ENCODE data around the gene IL6R.

IL6R gene

DNA sequence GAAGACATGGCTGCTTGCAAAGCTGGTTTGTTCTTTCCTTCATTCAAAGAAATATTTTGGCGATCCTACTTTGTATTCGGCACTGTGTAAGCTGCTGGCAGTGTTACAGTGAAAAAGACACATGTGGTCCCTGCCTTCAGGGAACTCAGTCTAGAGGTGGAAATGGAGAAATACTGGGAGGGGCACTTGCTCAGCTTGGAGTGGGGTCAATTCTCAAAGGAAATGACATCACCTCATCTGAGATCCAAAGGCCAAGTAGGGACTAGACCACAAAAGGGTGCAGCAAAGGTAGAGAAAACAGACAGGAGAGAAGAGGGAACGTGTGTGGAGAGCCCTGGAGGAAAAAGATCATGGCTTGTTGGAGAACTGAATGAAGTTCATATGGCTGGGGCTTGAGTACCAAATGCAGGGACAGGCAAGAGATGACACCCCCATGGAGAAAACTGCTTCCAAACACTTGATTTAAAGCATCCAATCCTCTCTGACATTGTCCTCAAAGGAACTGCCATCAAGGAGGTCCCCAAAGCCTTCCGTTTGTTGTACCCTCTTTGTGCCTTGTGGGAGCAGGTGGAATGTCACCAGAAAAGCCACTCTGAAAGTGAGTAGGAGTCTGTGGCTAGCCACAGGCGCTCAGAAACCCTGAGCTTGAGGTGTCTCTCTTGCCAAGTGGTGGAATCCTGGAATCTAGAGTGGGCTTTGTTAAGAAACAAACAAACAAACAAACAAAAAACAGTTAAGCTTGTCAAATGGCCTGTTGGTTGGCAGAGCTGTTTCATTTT lies 48.6 kb downstream of the IL6R start:
- no peak for FAIRE-seq

DNA sequence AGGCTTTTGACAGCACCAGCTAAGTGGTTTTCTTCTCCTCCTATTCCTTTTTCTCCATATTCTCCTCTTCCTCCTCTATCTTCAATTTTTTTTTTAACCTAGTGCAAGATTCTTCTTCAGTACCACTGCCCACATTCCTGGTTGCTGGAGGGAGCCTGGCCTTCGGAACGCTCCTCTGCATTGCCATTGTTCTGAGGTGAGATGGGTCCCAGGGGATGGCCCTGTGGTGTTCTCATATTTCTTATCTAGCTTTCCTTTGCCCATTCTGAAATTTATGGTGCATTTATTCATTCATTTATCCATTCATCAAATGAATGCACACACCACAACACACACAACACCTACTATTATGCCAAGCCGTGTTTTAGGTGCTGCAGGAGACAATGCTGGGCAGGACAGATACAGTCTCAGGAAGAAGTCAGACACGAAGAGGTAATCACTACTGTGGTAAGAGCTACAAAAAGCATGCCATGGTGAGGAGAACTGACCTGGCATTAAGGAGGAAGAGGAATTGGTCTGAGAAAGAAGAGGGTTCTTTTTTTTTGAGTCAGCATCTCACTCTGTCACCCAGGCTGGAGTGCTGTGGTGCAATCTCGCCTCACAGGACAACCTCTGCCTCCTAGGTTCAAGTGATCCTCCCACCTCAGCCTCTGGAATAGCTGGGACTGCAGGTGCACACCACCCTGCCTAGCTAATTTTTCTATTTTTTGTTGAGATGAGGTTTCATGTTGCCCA lies 49.4 kb downstream of the IL6R start:
- no peak for FAIRE-seq

DNA sequence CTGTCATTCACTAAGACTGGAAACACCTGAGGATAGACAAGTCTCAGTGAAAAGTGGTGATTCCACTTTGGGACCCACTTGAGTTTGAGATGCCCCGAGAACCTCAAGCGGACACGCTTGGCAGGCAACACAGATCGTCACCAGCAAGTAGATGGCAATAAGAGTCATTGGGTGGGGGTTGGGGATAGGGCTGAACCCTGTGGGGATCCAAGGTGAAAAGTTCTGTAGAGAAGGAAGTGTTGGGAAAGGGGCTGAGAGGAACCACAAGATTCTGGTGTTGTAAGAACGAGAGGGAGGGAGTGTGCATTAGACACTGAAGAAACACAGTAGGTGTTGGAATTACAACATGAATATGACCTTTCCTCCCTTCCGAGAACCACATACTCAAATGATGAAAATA lies 51.5 kb downstream of the IL6R start:
- no peak for FAIRE-seq

DNA sequence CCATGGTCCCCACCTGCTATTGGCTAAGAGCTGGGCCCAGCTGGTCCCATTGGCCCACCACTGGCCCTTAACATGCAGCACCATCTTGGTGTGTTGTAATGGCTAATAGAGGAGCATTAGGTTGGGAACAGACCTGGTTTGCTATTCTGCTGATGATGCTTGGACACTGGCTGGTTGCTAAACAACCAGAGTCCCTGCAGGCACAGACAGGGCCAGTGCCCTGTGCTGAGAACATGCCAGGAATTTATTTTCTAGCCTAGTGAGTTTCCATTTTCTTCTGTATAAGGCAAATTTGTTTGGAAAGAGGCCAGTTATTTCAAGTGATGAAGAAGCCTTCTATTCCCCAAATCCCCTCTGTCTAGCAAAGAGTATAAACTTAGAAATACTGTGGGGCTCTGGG lies 53.9 kb downstream of the IL6R start:
- no peak for FAIRE-seq

DNA sequence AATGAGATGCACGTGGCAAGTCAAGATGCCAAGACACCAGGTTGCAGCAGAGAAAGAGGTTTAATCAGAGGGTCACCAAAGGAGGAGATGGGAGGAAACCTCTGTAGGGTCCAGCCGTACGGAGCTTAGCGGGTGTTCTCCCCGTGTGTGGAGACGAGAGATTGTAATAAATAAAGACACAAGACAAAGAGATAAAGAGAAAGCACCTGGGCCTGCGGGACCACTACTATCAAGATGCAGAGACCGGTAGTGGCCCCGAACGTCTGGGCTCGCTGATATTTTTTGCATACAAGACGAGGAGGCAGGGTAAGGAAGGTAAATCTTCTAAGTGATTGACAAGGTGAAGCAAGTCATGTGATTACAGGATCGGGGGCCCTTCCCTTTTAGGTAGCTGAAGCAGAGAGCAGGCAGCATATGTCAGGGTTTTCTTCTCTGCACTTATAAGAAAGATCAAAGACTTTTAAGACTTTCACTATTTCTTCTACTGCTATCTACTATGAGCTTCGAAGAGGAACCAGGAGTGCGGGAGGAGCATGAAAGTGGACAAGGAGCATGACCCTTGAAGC lies 55.6 kb downstream of the IL6R start:
- FAIRE-seq: no peak

DNA sequence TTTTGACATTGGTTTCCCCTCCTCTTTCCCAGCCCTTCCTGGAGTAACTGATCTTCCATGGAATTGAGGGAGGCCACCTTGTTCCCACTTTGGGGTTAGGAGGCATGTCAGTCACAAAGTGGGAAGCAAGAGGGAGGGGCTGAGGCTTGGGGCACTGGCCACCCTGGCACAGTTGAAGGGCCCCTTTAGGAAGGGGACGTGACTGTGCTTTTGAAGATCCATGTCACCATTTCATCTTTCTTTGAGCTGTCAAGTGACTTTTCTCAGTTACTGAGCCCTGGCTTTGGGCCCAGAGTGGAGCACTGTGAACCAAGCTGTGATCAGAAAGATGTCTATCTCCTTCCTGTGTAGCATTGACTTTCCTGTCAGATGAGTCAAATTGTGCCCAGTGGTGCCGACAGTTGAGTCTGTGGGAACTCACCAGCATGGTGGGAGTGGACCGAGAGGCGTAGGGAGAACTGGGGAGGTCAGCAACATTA lies 58.4 kb downstream of the IL6R start:
- no peak for FAIRE-seq

DNA sequence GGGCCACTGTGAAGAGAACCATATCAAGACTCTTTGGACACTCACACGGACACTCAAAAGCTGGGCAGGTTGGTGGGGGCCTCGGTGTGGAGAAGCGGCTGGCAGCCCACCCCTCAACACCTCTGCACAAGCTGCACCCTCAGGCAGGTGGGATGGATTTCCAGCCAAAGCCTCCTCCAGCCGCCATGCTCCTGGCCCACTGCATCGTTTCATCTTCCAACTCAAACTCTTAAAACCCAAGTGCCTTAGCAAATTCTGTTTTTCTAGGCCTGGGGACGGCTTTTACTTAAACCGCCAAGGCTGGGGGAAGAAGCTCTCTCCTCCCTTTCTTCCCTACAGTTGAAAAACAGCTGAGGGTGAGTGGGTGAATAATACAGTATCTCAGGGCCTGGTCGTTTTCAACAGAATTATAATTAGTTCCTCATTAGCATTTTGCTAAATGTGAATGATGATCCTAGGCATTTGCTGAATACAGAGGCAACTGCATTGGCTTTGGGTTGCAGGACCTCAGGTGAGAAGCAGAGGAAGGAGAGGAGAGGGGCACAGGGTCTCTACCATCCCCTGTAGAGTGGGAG lies 60.6 kb downstream of the IL6R start:
- FAIRE-seq: no peak

DNA sequence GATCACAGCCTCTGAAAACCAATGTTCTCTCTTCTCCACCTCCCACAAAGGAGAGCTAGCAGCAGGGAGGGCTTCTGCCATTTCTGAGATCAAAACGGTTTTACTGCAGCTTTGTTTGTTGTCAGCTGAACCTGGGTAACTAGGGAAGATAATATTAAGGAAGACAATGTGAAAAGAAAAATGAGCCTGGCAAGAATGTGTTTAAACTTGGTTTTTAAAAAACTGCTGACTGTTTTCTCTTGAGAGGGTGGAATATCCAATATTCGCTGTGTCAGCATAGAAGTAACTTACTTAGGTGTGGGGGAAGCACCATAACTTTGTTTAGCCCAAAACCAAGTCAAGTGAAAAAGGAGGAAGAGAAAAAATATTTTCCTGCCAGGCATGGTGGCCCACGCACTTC lies 61.1 kb downstream of the IL6R start:
- FAIRE-seq: no peak

DNA sequence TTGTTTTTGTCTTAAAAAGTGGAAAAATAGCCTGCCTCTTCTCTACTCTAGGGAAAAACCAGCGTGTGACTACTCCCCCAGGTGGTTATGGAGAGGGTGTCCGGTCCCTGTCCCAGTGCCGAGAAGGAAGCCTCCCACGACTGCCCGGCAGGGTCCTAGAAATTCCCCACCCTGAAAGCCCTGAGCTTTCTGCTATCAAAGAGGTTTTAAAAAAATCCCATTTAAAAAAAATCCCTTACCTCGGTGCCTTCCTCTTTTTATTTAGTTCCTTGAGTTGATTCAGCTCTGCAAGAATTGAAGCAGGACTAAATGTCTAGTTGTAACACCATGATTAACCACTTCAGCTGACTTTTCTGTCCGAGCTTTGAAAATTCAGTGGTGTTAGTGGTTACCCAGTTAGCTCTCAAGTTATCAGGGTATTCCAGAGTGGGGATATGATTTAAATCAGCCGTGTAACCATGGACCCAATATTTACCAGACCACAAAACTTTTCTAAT lies 61.8 kb downstream of the IL6R start:
- no peak for FAIRE-seq

DNA sequence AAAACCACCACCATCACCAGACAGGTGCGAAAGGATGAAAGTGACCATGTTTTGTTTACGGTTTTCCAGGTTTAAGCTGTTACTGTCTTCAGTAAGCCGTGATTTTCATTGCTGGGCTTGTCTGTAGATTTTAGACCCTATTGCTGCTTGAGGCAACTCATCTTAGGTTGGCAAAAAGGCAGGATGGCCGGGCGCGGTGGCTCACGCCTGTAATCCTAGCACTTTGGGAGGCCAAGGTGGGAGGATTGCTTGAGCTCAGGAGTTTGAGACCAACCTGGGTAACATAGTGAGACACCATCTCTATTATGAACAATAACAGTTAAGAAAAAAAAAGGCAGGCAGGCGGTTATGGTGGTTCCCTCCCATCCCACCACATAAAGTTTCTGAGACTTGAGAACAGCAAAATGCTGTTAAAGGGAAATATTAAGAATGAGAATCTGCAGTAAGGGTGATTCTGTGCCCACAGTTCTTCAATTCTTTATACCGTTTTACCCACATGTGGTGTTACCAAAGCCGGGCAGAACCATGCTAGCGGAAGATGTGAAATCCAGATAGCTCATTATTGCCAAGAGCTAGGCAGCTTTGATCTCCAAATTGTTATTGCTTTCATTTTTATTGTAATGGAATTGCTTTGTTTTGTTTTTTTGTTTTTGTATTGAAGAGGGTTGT lies 62.4 kb downstream of the IL6R start:
- FAIRE-seq: no peak

DNA sequence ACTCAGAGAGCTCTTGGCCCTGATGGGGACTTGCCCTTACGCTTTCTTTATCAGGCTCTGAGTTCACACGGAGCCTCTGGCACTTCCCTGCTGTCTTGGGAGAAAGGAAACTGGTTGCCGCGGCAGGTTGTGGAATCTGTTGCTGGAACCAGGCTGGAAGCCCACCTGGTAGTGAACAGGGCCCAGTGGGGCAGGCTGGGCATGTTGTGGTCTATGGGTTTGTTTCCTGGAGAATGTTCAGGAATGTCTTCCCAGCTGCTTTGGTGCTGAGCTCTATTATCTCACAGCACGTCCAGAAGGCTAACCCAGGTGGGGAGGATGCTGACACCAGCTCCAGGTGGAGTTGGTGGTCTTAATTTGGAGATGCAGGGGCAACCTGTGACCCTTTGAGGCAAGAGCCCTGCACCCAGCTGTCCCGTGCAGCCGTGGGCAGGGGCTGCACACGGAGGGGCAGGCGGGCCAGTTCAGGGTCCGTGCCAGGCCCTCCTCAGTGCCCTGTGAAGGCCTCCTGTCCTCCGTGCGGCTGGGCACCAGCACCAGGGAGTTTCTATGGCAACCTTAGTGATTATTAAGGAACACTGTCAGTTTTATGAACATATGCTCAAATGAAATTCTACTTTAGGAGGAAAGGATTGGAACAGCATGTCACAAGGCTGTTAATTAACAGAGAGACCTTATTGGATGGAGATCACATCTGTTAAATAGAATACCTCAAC lies 63.5 kb downstream of the IL6R start:
- peak; percentile 95 for FAIRE-seq

DNA sequence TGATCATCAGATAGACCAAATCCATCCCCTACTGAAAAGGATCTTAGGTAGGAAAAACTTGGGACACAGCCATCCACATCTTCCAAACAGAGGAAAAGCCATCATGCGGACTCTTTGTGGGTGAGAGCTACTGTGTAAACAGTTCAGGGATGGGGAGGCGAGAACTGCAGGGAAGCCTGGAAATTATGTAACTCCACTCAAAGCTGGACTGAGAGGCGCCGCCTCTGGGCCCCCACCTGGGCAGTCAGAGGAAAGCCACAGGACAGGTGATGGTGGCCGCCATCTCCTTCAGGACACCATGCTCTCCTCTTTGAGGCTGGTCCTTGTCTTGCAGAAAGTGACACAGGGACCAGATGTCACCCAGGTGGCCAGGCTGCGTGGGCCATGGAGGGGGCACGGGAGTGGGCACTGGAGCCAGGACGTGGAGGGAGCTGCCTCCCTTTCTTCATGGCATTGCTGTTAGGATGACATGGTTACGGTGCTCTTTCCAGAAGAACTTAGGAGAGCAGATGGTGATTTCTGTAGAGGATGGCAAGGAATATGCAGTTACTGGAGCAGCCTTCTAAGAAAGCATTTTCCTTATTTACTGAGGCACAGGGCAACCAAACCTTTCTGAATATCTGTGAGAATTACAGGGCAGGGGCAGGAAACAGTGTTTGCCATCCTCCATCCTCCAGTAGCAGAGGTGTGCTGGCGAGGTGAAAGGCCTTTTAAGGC lies 64.9 kb downstream of the IL6R start:
- FAIRE-seq: no peak

DNA sequence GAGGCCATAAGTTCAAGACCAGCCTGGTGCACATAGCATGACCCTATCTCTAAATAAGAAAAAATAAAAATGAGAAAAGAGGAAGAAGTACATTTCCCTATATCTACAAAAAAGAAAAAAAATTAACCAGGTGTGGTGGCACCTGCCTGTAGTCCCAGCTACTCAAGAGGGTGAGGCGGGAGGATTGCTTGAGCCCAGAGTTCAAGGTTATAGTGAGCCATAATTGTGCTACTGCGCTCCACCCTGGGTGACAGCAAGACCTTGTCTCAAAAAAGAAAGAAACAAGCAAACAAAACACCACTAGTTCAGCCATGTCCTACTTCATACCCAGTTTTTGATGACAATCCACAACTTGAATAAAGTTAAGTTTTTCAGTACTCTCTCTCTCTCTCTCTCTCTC lies 66.2 kb downstream of the IL6R start:
- no peak for FAIRE-seq

DNA sequence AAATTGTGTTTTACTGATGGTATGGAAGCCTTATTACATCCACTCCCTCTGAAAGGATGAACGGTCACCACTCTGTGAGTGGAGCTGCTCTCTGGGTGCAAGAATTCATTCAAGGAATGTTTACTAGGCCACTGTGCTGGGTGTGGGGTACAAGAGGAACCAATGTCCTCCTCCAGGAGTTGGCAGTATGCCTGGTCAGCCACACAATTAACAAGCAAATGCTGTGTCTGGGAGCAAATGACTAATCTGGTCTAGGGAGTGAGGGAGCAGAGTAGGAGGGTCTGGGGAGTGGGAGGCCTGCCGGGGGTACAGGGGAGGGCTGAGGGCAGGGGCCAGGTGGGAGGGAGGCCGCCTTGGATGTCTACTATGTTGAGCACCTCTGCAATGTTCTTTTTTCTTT lies 69.7 kb downstream of the IL6R start:
- no peak for FAIRE-seq

DNA sequence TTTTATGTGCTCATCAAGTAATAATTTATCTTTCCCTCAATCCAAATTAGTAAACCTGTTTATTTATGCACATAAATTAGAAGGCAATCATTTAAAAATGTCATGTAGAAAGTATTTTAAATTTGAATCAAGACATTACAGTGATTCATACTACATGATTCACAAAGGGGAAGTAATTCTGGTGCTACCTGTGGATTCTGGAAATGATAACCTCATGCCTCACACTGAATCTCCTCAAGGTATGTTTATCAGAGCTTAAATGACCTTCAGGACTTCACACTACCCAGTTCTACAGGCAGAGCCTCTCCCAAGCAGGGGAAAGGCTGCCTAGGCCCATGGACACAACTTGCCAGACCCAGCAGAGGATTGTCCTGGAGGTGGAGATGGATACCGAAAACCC lies 71.6 kb downstream of the IL6R start:
- FAIRE-seq: no peak

DNA sequence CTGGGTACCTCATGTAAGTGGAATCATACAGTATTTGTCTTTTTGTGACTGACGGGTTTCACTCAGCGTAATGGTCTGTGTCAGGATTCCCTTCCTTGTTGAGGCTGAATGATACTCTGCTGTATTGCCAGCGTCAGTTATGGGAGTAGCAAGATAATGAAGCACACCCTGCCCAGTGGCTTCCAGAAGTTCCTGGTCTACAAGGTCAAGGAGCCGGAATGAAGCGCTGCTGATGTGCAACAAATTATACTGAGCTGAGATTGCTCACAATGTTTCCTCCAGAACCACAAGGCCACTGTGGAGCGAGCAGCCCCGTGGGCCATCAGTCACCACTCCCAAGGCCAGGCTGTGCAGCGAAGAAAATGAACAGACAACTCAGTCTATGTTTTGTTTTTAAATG lies 72.9 kb downstream of the IL6R start:
- FAIRE-seq: no peak

DNA sequence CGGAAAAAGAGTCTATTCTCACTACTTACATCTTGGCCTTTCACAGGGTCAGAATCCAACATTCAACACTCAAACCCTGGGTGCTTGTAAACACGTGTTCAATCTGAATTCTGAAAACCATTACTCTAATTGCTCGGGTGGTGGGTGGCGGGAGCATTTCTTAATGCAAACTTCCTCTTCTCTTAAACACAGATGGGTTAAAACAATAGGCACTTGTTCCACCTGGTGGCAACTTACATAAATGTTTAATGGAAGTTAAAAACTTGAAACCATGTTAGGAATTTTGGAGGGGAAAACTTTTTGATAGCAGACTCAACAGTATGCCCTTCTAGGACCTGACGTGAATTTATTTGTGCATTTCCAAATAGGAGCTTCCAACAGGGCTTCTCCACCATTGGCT lies 73.5 kb downstream of the IL6R start:
- no peak for FAIRE-seq

DNA sequence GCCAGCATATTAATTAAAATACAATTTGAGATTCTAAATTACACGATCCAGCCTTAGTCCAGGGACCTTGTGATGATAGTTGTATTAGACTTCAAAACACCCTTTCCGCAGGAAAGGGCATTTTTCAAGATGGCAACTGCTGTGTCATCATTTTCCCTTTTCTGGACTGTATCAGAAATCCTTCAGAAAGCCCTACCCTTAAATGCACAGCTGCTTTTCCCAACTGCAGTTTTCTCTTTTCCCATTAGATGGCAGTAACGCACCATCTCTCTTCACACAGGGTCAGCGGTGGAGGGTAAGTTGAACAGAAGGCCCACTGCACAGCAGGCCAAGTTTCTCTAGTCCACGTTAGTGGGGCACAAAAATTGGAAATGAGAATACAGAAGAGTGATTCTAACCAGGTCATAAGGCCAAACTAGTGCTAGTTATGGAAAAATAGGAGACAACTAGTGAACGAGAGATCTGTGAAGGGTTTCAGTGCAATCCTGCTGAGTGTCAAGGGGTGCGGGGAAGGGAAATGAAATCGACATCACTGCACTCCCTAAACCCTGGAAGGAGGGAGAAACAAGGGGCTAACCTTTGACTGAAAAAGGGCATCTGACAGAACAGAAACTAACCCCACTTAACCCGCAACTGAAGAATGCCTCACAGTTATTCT lies 74.8 kb downstream of the IL6R start:
- peak; percentile 90 for FAIRE-seq

DNA sequence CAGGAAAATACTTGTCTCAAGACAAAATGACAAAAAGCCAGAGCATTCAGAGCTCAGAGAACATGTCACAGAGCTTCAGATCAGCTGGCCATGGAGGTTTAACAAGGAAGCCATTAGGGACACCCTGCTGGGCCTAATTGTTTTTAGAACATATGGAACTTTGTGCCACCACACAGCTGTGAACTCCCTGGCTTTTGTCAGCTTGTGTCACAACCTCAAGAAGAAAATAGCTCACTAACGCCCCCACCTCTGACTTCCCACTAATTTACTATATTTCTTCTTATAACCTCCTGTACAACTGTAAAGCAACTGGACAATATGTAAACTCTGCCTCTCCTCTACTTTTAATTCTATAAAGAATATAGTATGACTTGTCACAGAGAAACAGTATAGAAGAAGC lies 75.9 kb downstream of the IL6R start:
- FAIRE-seq: no peak

DNA sequence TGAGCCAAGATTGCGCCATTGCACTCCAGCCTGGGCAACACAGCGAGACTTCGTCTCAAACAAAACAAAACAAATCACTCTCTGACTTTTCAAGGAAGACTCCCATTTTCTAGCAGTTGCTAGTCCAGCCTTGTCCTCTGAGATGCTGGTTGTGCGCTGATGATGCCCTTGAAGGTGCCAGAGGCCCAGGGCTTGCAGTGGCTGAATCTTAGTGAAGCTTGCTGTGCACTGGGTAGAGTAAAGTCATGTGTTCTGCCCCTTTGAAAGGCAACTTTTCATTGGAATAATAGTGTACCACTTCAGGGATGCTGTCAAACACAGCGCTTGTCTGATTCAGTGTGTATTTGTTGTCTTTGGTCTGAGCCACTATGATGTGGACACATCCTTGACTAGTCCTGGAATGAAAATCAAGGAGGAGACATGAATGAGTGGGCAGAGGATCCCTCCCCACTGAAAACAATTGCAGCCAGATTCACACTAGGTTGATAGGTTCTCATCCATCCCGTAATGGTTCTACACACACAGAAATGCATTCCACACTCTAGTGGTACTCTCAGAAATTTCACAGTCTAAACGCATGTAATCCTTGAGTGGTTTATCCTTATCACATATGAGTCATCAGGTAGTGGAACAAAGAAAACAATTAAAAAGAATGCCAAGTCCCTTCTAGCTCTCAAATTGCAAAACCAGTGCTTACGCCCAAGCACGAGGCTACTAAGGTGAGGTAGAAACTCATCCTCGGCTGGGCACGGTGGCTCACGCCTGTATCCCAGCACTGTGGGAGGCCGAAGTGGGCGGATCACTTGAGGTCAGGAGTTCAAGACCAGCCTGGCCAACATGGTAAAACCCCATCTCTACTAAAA lies 79.0 kb downstream of the IL6R start:
- no peak for FAIRE-seq

Measured in islet of Langerhans (tissue), 1 donor.